ENCODE measurements around the gene CCDC88A. TPM values are rescaled to one million over a fixed set of nuclear protein-coding genes. Genes with fewer than 3 reads are reported as not detected.

The CCDC88A gene
- total and polyA plus RNA-seq, 2 donors (not counting 3 experiments of a cell fraction or from before 2014, with no cell fraction given), result 21.1 to 77.4 TPM

DNA sequence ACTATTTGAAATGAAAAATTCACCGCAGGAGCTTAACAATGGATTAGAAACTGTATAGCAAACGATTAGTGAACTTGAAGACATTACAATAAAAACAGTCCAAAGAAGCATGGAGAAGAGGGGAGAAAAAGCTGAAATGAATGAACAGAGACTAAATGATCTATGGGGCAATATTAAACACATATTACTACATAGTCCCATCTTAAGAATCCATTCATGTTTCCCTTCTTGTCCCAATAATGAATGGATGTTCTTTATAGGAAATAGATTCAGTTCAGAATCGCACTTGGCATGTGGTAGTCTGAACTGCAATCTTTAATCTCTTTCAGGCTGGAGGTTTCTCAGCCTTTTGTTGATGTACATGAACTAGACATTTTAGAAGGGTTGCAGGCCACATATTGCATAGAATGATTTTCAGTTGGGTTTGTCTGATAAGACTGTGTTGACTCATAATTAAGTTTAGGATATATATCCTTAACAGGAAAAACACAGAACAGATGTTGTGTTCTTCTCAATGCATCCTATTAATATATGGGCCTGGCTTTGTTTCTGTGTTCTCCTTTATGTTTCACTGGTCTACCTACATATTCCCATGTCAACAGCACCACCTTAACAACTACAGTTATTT is 27.9 kb downstream of the CCDC88A start:
- intact Hi-C loops (cut with micrococcal nuclease), result no loop called here
- no peak for DNase-seq (ENCODE audit: low read depth, low spot score)
- no peak overlapping the region for H3K27ac ChIP-seq (ENCODE audit: insufficient read depth, low read depth, low read length)
- H3K9ac ChIP-seq (replicated peaks; ENCODE audit: extremely low read depth, insufficient read depth, low read length), result no peak overlapping the region
- FAIRE-seq, result no peak
- no peaks in the 10 kb centered on the region for H3K36me3 ChIP-seq (ENCODE audit: control insufficient read depth in 2 of 2, extremely low read depth in 1 of 2, insufficient read depth in 2 of 2, low read length in 2 of 2)
- TF ChIP-seq JUN (IDR thresholded peaks at IDR 0.05; ENCODE audit: borderline replicate concordance, insufficient read depth, insufficient read length, low read depth), result no peak
- TF ChIP-seq POLR2A (IDR thresholded peaks at IDR 0.05; ENCODE audit: low read depth, low read length), result no peak
- TF ChIP-seq FOS (IDR thresholded peaks at IDR 0.05; ENCODE audit: borderline replicate concordance, insufficient read depth, low read length), result no peak
- no peak for TF ChIP-seq MYC (IDR thresholded peaks at IDR 0.05; ENCODE audit: low read depth, low read length)
- TF ChIP-seq MAX (IDR thresholded peaks at IDR 0.05; ENCODE audit: insufficient read depth, insufficient read length), result no peak
- no peak for TF ChIP-seq POLR2AphosphoS5 (IDR thresholded peaks at IDR 0.05; ENCODE audit: insufficient read depth, low read depth, low read length)
- TF ChIP-seq EZH2 (IDR thresholded peaks at IDR 0.05; ENCODE audit: borderline replicate concordance, low read depth, low read length, severe bottlenecking), result no peak
- TF ChIP-seq, protein P1, sequence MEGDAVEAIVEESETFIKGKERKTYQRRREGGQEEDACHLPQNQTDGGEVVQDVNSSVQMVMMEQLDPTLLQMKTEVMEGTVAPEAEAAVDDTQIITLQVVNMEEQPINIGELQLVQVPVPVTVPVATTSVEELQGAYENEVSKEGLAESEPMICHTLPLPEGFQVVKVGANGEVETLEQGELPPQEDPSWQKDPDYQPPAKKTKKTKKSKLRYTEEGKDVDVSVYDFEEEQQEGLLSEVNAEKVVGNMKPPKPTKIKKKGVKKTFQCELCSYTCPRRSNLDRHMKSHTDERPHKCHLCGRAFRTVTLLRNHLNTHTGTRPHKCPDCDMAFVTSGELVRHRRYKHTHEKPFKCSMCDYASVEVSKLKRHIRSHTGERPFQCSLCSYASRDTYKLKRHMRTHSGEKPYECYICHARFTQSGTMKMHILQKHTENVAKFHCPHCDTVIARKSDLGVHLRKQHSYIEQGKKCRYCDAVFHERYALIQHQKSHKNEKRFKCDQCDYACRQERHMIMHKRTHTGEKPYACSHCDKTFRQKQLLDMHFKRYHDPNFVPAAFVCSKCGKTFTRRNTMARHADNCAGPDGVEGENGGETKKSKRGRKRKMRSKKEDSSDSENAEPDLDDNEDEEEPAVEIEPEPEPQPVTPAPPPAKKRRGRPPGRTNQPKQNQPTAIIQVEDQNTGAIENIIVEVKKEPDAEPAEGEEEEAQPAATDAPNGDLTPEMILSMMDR (IDR thresholded peaks at IDR 0.05; ENCODE audit: extremely low read depth in 1 of 2, insufficient read depth in 1 of 2, low read depth in 1 of 2, low read length in 2 of 2), result no peak
- TF ChIP-seq GATA2 (IDR thresholded peaks at IDR 0.05; ENCODE audit: insufficient read depth, insufficient read length, low read depth, low read length), result no peak
- CTCF ChIA-PET, result interaction anchor here (1.0 to 1.3 kb wide), 2 partner anchors 8 to 40 kb away, joined by 3 read pairs; no protein-coding TSS in a partner anchor
- no peak overlapping the region for H3K4me2 ChIP-seq (ENCODE audit: insufficient read depth, low read length)
- no peak overlapping the region for H3K4me3 ChIP-seq (replicated peaks in 1 of 3; ENCODE audit: insufficient read depth in 1 of 3, low read depth in 1 of 3, low read length in 3 of 3)
- no peaks in the 10 kb centered on the region for H3K9me3 ChIP-seq (replicated peaks; ENCODE audit: control insufficient read depth, insufficient read depth, low read length)
- H2AFZ ChIP-seq (ENCODE audit: low read depth, low read length), result no peak overlapping the region
- H3K79me2 ChIP-seq (ENCODE audit: control insufficient read depth, insufficient read depth, low read length), result peaks cover 18% of the 10 kb centered on the region
- peaks cover 2% of the 10 kb centered on the region for H3K4me1 ChIP-seq (ENCODE audit: control insufficient read depth, extremely low read depth, insufficient read depth, low read length)
- dilution Hi-C loops (cut with MboI; ENCODE audit: extremely low pct_ligation_motif_present, low sequenced_read_pairs), result no loop called here
- H3K9me1 ChIP-seq (replicated peaks; ENCODE audit: control insufficient read depth, extremely low read depth, insufficient read depth, low read length), result no peaks in the 10 kb centered on the region
- H4K20me1 ChIP-seq (replicated peaks; ENCODE audit: control insufficient read depth, extremely low read depth, insufficient read depth, low read length), result no peaks in the 10 kb centered on the region
- H3K27me3 ChIP-seq (ENCODE audit: control insufficient read depth in 2 of 2, insufficient read depth in 2 of 2, low read length in 2 of 2), result no peaks in the 10 kb centered on the region
- no TSS peak for BruUV-seq (replicated peaks)
- POLR2A ChIA-PET, result no interaction called here

All from endothelial cell of umbilical vein (primary cell).